Kidney (tissue), 14 donors: ENCODE data around the gene SPARCL1. TPM values are rescaled to one million over a fixed set of nuclear protein-coding genes. Genes with fewer than 3 reads are reported as not detected.

Source experiments
- DNase-seq, 5 donors: peaks; one replicate each; pipeline ENCODE4 v3.0.0-alpha.2; 2013 to 2020
- FAIRE-seq: peaks from 2 replicates; lab custom pipeline; 2012; peaks lifted over from hg19 to GRCh38; lab: Jason Lieb, UNC
- H3K27ac ChIP-seq, 2 donors: one replicate each; pipeline ENCODE4 v1.7.0; 2013; ENCODE audit warnings: low read depth in 2 of 2, low read length in 2 of 2, inconsistent platforms in 1 of 2
- H3K27me3 ChIP-seq: one replicate; pipeline ENCODE4 v1.7.1; 2013; ENCODE audit warnings: low read length, inconsistent platforms; ENCODE audit not compliant: control insufficient read depth, insufficient read depth
- H3K36me3 ChIP-seq, 3 donors: one replicate each; pipeline versions ENCODE4 v1.7.0 to v1.7.1; 2013; ENCODE audit warnings: low read length in 3 of 3, control low read depth in 1 of 3, inconsistent platforms in 1 of 3; ENCODE audit not compliant: insufficient read depth in 3 of 3, control insufficient read depth in 2 of 3
- H3K4me1 ChIP-seq, 3 donors: one replicate each; pipeline versions ENCODE4 v1.7.0 to v1.7.1; 2013; ENCODE audit warnings: low read length in 3 of 3, inconsistent platforms in 1 of 3, low read depth in 1 of 3; ENCODE audit not compliant: control insufficient read depth in 2 of 3, insufficient read depth in 2 of 3
- H3K4me3 ChIP-seq, 3 donors: one replicate each; pipeline versions ENCODE4 v1.7.0 to v1.8.1; 2013; ENCODE audit warnings: low read length in 3 of 3, control low read depth in 1 of 3, inconsistent platforms in 1 of 3
- H3K9ac ChIP-seq, 3 donors: one replicate each; pipeline versions ENCODE4 v1.7.0 to v1.7.1; 2013; ENCODE audit warnings: low read length in 3 of 3, control low read depth in 1 of 3, inconsistent platforms in 1 of 3
- H3K9me3 ChIP-seq, 3 donors: one replicate each; pipeline versions ENCODE4 v1.7.0 to v1.7.1; 2013; ENCODE audit warnings: low read length in 3 of 3, control low read depth in 1 of 3, inconsistent platforms in 1 of 3; ENCODE audit not compliant: control insufficient read depth in 2 of 3, insufficient read depth in 1 of 3
- intact Hi-C: fragments of 100-400 bp; cut with DNase I; formaldehyde crosslinking; loops from one replicate; pipeline ENCODE4 v1.11.1; 2022
- polyA plus RNA-seq: library from polyadenylated mRNA; stranded (reverse); fragments of 350-450 nt; fragmentation: Illumina TruSeq; extraction: RNeasy Lipid Tissue Mini Kit (QIAGEN cat#74804); gene quantifications from one replicate; pipeline ENCODE4 v1.2.3, GENCODE V29; 2014; ENCODE audit warnings: low read depth, low replicate concordance; ENCODE audit not compliant: insufficient read depth
- total RNA-seq: library from RNA; stranded (reverse); fragmentation: NEBNext Ultra II Directional; extraction: Animal tissue kit (Norgen Biotek cat#: 25700); gene quantifications from one replicate; pipeline ENCODE4 v1.2.1, GENCODE V29; 2021
- TF ChIP-seq, protein P1 (sequence below): IDR thresholded peaks from 3 replicates; pipeline ENCODE4 v1.5.1; 2012; ENCODE audit warnings: mild to moderate bottlenecking, moderate library complexity, borderline replicate concordance; ENCODE audit not compliant: insufficient read depth; ENCODE audit errors: extremely low read depth
- donor health status: control.
- donor health status: control.
- donor health status: control.
- donor health status: control.
- donor health status: control.
- donor health status: DM: yes; HTN: yes; CAD: no.
- donor health status: Normal renal cell carcinoma (clear cell type).

Gene SPARCL1
- total and polyA plus RNA-seq, 2 donors from 2014 or later: 87.4 to 322 TPM

DNA sequence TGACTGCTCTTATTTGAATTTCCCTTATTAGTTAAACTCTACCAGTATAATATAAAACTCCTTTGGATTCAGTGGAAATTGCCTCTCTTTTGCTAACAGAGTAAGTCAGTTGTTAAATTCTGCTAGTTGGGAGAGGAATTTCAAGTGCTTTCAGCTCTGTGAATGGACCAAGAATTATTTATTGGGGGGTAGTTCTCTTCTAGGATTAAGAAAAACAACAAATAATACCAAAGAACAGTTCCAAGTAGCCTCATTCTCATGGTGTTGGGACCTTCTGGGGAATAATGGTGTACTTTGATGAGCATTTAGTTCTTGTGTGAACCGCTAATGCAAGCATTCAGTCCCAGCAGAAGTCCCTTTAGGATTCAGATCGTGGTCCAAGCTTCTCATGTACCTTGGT, 11.6 kb downstream of the SPARCL1 start:
- intact Hi-C loops: no loop called here
- Histone ChIP-seq H3K9me3 (no peaks in the 10 kb centered on the region), H3K36me3 (no peaks in the 10 kb centered on the region), H3K27ac (no peak overlapping the region), H3K9ac (no peak overlapping the region), H3K4me1 (peaks cover 0 to 23% (median 9%) of the 10 kb centered on the region in 3 donors), H3K27me3 (no peaks in the 10 kb centered on the region), H3K4me3 (no peak overlapping the region)
- TF ChIP-seq, protein P1, sequence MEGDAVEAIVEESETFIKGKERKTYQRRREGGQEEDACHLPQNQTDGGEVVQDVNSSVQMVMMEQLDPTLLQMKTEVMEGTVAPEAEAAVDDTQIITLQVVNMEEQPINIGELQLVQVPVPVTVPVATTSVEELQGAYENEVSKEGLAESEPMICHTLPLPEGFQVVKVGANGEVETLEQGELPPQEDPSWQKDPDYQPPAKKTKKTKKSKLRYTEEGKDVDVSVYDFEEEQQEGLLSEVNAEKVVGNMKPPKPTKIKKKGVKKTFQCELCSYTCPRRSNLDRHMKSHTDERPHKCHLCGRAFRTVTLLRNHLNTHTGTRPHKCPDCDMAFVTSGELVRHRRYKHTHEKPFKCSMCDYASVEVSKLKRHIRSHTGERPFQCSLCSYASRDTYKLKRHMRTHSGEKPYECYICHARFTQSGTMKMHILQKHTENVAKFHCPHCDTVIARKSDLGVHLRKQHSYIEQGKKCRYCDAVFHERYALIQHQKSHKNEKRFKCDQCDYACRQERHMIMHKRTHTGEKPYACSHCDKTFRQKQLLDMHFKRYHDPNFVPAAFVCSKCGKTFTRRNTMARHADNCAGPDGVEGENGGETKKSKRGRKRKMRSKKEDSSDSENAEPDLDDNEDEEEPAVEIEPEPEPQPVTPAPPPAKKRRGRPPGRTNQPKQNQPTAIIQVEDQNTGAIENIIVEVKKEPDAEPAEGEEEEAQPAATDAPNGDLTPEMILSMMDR: no peak
- DNase-seq: no peak
- no peak for FAIRE-seq

GRCh38 chr4:87516683-87517082, 12.5 kb downstream of the SPARCL1 start:
- no peaks in the 10 kb centered on the region for H3K9me3 ChIP-seq
- H3K36me3 ChIP-seq: no peaks in the 10 kb centered on the region
- intact Hi-C loops: no loop called here
- no peak overlapping the region for H3K27ac ChIP-seq
- no peak overlapping the region for H3K9ac ChIP-seq
- H3K27me3 ChIP-seq: no peaks in the 10 kb centered on the region
- no peak overlapping the region for H3K4me3 ChIP-seq
- DNase-seq (no peak), FAIRE-seq (no peak)
- TF ChIP-seq, protein P1: no peak
- H3K4me1 ChIP-seq: peaks cover 0 to 15% (median 5%) of the 10 kb centered on the region in 3 donors

- no peak for DNase-seq
- TF ChIP-seq, protein P1: no peak
- Histone ChIP-seq H3K4me3 (no peak overlapping the region), H3K27me3 (no peaks in the 10 kb centered on the region), H3K9me3 (no peaks in the 10 kb centered on the region), H3K36me3 (no peaks in the 10 kb centered on the region), H3K9ac (no peak overlapping the region), H3K4me1 (no peaks in the 10 kb centered on the region), H3K27ac (no peak overlapping the region)
- FAIRE-seq: no peak
- intact Hi-C loops: no loop called here
Observed at GRCh38 chr4:87512400-87512799, 16.8 kb downstream of the SPARCL1 start.

GRCh38 chr4:87511500-87511899, 17.7 kb downstream of the SPARCL1 start:
- H3K36me3 ChIP-seq: no peaks in the 10 kb centered on the region
- no peaks in the 10 kb centered on the region for H3K4me1 ChIP-seq
- TF ChIP-seq, protein P1: no peak
- H3K27ac ChIP-seq: no peak overlapping the region
- no peaks in the 10 kb centered on the region for H3K9me3 ChIP-seq
- intact Hi-C loops: no loop called here
- H3K27me3 ChIP-seq: no peaks in the 10 kb centered on the region
- H3K9ac ChIP-seq: no peak overlapping the region
- no peak overlapping the region for H3K4me3 ChIP-seq
- FAIRE-seq (no peak), DNase-seq (no peak)
